GM12801 (cell line): ENCODE results near the gene POLR3E.
A peak's percentile ranks its signal among the peaks of the same experiment; 100 is the strongest.

ENCODE experiments used
- CTCF ChIP-seq: IDR thresholded peaks from one replicate; pipeline ENCODE4 v1.5.1; 2011; ENCODE audit warnings: control low read depth; ENCODE audit not compliant: insufficient read length; ENCODE audit errors: extremely low read depth

POLR3E gene

DNA sequence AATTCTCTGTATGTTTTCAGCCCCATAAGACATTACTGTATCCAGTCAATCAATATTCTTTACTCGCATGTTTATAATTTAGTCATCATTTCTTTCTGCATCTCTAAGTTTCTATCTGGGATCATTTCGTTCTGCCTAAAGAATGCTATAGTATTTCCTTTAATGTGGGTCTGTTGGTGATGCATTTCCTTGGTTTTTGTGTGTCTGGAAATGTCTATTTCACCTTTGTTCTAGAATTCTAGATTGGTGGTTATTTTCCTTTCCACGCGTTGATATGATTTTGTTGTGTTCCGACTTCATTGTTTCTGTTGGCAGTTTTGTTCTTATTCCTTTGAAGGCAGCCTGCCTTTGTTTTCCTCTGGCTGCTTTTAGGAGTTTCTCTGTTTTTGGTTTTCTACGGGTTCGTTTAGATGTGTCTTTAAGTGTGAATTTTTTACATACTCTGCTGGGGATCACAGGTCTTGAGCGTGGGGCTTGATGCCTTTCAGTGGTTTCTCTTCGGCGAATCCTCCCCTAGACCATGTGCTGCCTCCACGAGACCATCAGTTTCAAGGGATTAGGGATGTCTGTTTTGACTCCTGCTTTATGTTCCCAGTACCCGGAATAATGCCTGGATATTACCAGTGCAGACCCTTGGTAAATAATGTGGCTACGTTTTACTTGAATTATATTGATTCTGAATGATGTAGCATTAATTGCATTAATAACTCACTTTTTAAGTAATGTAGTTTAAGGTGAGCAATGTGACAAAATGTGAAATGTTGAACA lies 23.5 kb downstream of the POLR3E start:
- no peak for TF ChIP-seq CTCF

- TF ChIP-seq CTCF = peak; percentile 7
Observed at GRCh38 chr16:22321340-22322001, 24.3 kb downstream of the POLR3E start.

DNA sequence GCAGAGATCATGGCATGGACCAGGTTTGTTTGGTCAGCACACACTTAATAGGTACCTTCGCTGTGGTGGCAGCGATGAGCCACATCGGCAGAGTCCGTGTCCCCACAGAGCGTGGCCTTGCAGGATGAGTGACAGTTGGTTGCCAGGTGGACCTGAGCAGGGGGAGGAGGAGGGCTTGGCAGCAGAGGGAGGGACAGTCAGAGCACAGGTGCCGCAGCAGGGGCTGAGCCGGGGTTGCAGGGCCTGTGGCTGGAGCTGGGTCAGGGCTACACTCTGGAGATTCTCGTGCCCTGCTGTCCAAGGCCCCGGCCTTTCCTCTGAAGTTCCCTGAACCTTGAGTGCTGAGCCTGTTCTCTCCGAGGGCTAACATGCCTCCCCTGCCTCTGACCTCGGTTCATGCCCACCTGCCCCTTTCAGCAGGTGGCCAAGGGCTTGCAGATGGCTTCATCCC lies 24.8 kb downstream of the POLR3E start:
- TF ChIP-seq CTCF = no peak

- TF ChIP-seq CTCF = no peak
Observed at GRCh38 chr16:22322741-22323140, 25.5 kb downstream of the POLR3E start.

GRCh38 chr16:22323173-22323958 lies 26.2 kb downstream of the POLR3E start:
- no peak for TF ChIP-seq CTCF

DNA sequence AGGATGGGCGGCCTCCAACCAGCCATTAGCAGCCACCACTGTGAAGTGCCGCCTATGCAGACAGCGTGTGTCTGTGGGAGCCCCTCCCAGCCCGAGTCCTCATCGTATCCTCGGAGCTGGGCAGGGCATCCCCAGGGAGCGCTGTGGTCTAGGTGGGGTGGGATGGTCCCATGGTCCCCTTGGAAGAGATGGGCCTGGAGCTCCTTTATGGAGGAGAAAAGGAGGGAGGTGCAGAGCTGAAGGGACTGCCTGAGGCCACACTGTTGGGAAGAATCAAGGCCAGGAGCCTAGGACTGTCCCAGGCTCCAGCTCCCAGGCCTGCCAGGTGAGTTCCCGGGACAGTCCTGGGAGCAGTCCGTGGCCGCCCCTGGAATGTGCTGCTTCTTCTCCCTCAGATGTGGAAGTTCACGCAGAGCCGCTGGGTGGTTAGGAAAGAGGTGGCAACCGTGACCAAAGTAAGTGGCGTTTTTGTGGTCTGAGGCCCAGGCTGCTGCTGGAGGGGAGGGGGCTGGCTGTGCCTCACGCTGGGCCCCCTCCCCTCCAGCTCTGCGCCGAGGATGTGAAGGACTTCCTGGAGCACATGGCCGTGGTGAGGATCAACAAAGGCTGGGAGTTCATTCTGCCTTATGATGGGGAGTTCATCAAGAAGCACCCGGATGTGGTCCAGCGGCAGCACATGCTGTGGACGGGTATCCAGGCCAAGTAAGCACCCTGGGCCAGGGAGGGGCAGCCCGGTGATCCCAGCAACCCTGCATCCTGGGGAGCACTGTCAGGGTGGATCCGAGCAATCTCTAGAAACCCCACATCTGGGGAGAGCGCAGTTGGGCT lies 27.0 kb downstream of the POLR3E start:
- TF ChIP-seq CTCF = no peak
